Measurements from ENCODE around the gene GNAI3. TPM values are rescaled to one million over a fixed set of nuclear protein-coding genes. Genes with fewer than 3 reads are reported as not detected.

The GNAI3 gene
- total RNA-seq, 1 donor from 2014 or later, result 7.6 TPM

DNA sequence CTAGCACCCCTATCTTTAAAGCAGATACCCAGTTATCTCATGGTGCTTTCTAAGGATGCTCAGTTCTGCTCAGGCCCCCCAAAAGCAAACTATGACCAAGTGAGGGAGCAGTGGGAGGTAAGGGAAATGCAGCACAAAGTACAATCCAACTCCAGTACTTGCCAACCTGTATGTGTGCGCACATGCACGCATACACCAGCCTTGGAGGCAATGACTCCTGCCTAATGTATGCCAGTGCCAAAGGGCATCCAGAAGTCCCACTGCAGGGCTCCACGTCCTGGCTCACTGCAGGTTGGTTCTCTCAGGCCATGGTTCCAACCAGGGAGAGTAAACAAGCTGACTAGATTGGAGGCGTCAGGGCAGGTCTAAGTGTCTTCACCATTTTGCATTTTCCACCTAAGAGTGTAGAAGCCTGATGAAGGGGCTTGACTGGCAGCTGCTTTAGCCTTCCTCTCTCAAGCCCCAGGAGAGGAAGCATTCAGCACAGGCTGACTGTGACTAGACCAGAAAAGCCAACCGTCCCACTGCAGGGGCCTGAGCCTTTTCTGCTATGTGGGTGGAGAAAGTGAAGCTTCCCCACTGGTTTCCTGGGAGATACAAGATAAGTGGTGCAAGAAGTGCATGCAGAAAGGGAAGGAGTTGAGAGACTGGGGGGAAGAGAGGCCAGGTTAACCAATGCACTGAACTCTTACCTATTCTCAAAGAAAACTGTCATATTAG, 46.6 kb upstream of the GNAI3 start:
- TF ChIP-seq, protein P1, sequence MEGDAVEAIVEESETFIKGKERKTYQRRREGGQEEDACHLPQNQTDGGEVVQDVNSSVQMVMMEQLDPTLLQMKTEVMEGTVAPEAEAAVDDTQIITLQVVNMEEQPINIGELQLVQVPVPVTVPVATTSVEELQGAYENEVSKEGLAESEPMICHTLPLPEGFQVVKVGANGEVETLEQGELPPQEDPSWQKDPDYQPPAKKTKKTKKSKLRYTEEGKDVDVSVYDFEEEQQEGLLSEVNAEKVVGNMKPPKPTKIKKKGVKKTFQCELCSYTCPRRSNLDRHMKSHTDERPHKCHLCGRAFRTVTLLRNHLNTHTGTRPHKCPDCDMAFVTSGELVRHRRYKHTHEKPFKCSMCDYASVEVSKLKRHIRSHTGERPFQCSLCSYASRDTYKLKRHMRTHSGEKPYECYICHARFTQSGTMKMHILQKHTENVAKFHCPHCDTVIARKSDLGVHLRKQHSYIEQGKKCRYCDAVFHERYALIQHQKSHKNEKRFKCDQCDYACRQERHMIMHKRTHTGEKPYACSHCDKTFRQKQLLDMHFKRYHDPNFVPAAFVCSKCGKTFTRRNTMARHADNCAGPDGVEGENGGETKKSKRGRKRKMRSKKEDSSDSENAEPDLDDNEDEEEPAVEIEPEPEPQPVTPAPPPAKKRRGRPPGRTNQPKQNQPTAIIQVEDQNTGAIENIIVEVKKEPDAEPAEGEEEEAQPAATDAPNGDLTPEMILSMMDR (IDR thresholded peaks at IDR 0.05), result no peak

GRCh38 chr1:109502364-109502851, 46.0 kb upstream of the GNAI3 start:
- H3K4me3 Mint-ChIP-seq (ENCODE audit: unreplicated experiment), result no peak overlapping the region
- H3K27ac Mint-ChIP-seq (ENCODE audit: unreplicated experiment), result no peak overlapping the region
- DNase-seq (ENCODE audit: extremely low spot score, unreplicated experiment), result no peak
- peaks cover 3% of the 10 kb centered on the region for H3K36me3 Mint-ChIP-seq (ENCODE audit: unreplicated experiment)
- H3K9me3 Mint-ChIP-seq (ENCODE audit: unreplicated experiment), result no peaks in the 10 kb centered on the region
- peaks cover 13% of the 10 kb centered on the region for H3K4me1 Mint-ChIP-seq (ENCODE audit: unreplicated experiment)
- H3K27me3 Mint-ChIP-seq (ENCODE audit: unreplicated experiment), result no peaks in the 10 kb centered on the region
- TF ChIP-seq, protein P1 (IDR thresholded peaks at IDR 0.05), result no peak

More for the DNA sequence above, 46.6 kb upstream of the GNAI3 start:
- no peaks in the 10 kb centered on the region for H3K27me3 Mint-ChIP-seq (ENCODE audit: unreplicated experiment)
- no peaks in the 10 kb centered on the region for H3K9me3 Mint-ChIP-seq (ENCODE audit: unreplicated experiment)
- peaks cover 13% of the 10 kb centered on the region for H3K4me1 Mint-ChIP-seq (ENCODE audit: unreplicated experiment)
- no peak overlapping the region for H3K27ac Mint-ChIP-seq (ENCODE audit: unreplicated experiment)
- H3K36me3 Mint-ChIP-seq (ENCODE audit: unreplicated experiment), result peaks cover 3% of the 10 kb centered on the region
- H3K4me3 Mint-ChIP-seq (ENCODE audit: unreplicated experiment), result no peak overlapping the region
- DNase-seq (ENCODE audit: extremely low spot score, unreplicated experiment), result no peak

GRCh38 chr1:109503935-109504334, 44.5 kb upstream of the GNAI3 start:
- Mint-ChIP-seq H3K9me3 (ENCODE audit: unreplicated experiment) (no peaks in the 10 kb centered on the region), H3K4me1 (ENCODE audit: unreplicated experiment) (peaks cover 16% of the 10 kb centered on the region), H3K4me3 (ENCODE audit: unreplicated experiment) (no peak overlapping the region), H3K27me3 (ENCODE audit: unreplicated experiment) (no peaks in the 10 kb centered on the region), H3K27ac (ENCODE audit: unreplicated experiment) (no peak overlapping the region), H3K36me3 (ENCODE audit: unreplicated experiment) (peaks cover 4% of the 10 kb centered on the region)
- TF ChIP-seq, protein P1 (IDR thresholded peaks at IDR 0.05), result no peak
- no peak for DNase-seq (ENCODE audit: extremely low spot score, unreplicated experiment)

- Mint-ChIP-seq H3K4me1 (ENCODE audit: unreplicated experiment) (peaks cover 21% of the 10 kb centered on the region), H3K36me3 (ENCODE audit: unreplicated experiment) (peaks cover 2% of the 10 kb centered on the region), H3K4me3 (ENCODE audit: unreplicated experiment) (no peak overlapping the region), H3K27ac (ENCODE audit: unreplicated experiment) (no peak overlapping the region), H3K9me3 (ENCODE audit: unreplicated experiment) (no peaks in the 10 kb centered on the region), H3K27me3 (ENCODE audit: unreplicated experiment) (no peaks in the 10 kb centered on the region)
- TF ChIP-seq, protein P1 (IDR thresholded peaks at IDR 0.05), result no peak
- DNase-seq (ENCODE audit: extremely low spot score, unreplicated experiment), result no peak
Measured at GRCh38 chr1:109504974-109505373, 43.4 kb upstream of the GNAI3 start.

DNA sequence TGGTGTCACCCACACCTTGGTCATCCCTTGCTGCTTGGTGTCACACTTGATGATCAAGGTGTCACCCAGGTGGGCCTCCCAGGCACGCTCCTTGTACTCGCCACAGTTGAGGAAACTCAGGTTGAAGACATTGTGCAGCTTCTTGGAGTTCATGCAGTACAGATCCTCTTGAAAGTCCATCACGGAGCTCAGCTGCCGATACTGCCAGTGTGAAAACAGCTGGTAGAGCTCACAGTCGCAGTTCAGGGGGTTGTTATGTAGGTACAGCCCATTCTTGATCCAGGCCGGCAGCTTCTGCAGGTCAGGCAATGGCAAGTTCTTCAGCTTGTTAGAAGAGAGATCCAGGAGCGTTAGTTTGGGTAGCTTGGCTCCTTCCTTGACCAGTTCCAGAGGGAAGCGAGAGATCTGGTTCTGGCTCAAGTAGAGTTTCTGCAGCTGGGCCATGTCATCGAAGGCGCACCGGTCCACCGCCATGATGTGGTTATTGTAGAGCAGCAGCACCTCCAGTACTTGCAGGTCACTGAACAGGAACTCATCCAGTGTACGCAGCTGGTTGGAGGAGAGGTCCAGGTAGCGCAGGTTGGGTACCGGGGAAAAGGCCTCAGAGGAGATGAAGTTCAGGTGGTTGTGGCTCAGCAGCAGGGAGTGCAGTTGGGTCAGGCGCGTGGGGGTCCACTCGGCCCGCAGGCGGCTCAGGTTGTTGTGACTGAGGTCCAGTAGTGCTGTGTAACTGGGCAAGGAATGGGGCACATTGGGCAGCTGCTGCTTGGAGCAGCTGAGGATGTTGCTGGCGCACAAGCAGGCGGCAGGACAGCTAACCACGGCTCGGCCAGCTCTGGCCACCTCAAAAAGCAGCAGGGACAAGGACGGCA, 40.2 kb upstream of the GNAI3 start:
- peak overlapping the region; percentile 74 for H3K4me3 Mint-ChIP-seq (ENCODE audit: unreplicated experiment)
- H3K27me3 Mint-ChIP-seq (ENCODE audit: unreplicated experiment), result peaks cover 16% of the 10 kb centered on the region
- H3K27ac Mint-ChIP-seq (ENCODE audit: unreplicated experiment), result no peak overlapping the region
- peaks cover 14% of the 10 kb centered on the region for H3K4me1 Mint-ChIP-seq (ENCODE audit: unreplicated experiment)
- TF ChIP-seq, protein P1 (IDR thresholded peaks at IDR 0.05), result no peak
- H3K36me3 Mint-ChIP-seq (ENCODE audit: unreplicated experiment), result peaks cover 2% of the 10 kb centered on the region
- no peak for DNase-seq (ENCODE audit: extremely low spot score, unreplicated experiment)
- no peaks in the 10 kb centered on the region for H3K9me3 Mint-ChIP-seq (ENCODE audit: unreplicated experiment)

Data from osteocyte (in vitro differentiated cells).